OCI-LY1 (cell line): ENCODE results near the gene MAGEA11.

Experiments
- H2AFZ ChIP-seq: fragments of 200-600 bp; sonication (generic), shearing (Covaris generic); 2 replicates; pipeline ENCODE4 v1.6.0; 2014; ENCODE audit warnings: antibody characterized with exemption, mild to moderate bottlenecking, low read length
- H3F3A ChIP-seq: fragments of 200-600 bp; sonication (generic), shearing (Covaris generic); 2 replicates; pipeline ENCODE4 v1.6.0; 2014; ENCODE audit warnings: mild to moderate bottlenecking, antibody characterized with exemption, low read length, moderate library complexity; ENCODE audit not compliant: insufficient read depth
- H3K27ac ChIP-seq: fragments of 200-600 bp; sonication (generic); 2 replicates; pipeline ENCODE4 v1.5.1; 2014; ENCODE audit warnings: low read length, mixed run types, mild to moderate bottlenecking, low read depth; ENCODE audit not compliant: poor library complexity, severe bottlenecking
- H3K27me3 ChIP-seq: fragments of 200-600 bp; sonication (generic); 2 replicates; pipeline ENCODE4 v1.6.0; 2014; ENCODE audit warnings: antibody characterized with exemption, mild to moderate bottlenecking, low read length, moderate library complexity; ENCODE audit not compliant: insufficient read depth
- H3K36me3 ChIP-seq: fragments of 200-600 bp; sonication (generic); 2 replicates; pipeline ENCODE4 v1.6.1; 2014; ENCODE audit warnings: mild to moderate bottlenecking, antibody characterized with exemption, low read length, moderate library complexity, mixed read lengths; ENCODE audit not compliant: insufficient read depth
- H3K4me1 ChIP-seq: fragments of 200-600 bp; sonication (generic); 2 replicates; pipeline ENCODE4 v1.5.1; 2014; ENCODE audit warnings: mild to moderate bottlenecking, low read length, moderate library complexity; ENCODE audit not compliant: insufficient read depth, severe bottlenecking
- H3K4me2 ChIP-seq: fragments of 200-600 bp; sonication (generic), shearing (Covaris generic); 2 replicates; pipeline ENCODE4 v1.6.1; 2014; ENCODE audit warnings: low read length
- H3K4me3 ChIP-seq: fragments of 200-600 bp; sonication (generic); 2 replicates; pipeline ENCODE4 v1.5.1; 2014; ENCODE audit warnings: low read length, low read depth, mild to moderate bottlenecking, mixed read lengths; ENCODE audit not compliant: poor library complexity, severe bottlenecking
- H3K79me2 ChIP-seq: fragments of 200-600 bp; shearing (Covaris generic); 2 replicates; pipeline ENCODE4 v1.6.1; 2016; ENCODE audit warnings: mixed run types, low read length, mixed read lengths; ENCODE audit not compliant: insufficient read depth
- H3K9ac ChIP-seq: fragments of 200-600 bp; sonication (generic), shearing (Covaris generic); 2 replicates; pipeline ENCODE4 v1.6.1; 2014; ENCODE audit warnings: mild to moderate bottlenecking, low read length, mixed read lengths
- H3K9me2 ChIP-seq: fragments of 200-600 bp; sonication (generic), shearing (Covaris generic); 2 replicates; pipeline ENCODE4 v1.6.1; 2014; ENCODE audit warnings: low read depth, mild to moderate bottlenecking, low read length, mixed read lengths
- H3K9me3 ChIP-seq: fragments of 200-600 bp; shearing (Covaris generic); 2 replicates; pipeline ENCODE4 v1.6.1; 2014; ENCODE audit warnings: low read length, mixed read lengths
- H4K20me1 ChIP-seq: fragments of 200-600 bp; sonication (generic), shearing (Covaris generic); 2 replicates; pipeline ENCODE4 v1.6.0; 2016; ENCODE audit warnings: mild to moderate bottlenecking, low read length; ENCODE audit not compliant: insufficient read depth
- EZH2 ChIP-seq: fragments of 200-600 bp; sonication (generic), shearing (Covaris generic); IDR thresholded peaks from 2 replicates; pipeline ENCODE4 v1.8.0; 2017; ENCODE audit warnings: borderline replicate concordance, mixed run types, mild to moderate bottlenecking, antibody characterized with exemption, low read length, moderate library complexity, mixed read lengths
- TF ChIP-seq, protein P1 (sequence below): fragments of 200-600 bp; sonication (generic), shearing (Covaris generic); IDR thresholded peaks from 2 replicates; pipeline ENCODE4 v1.5.1; 2017; ENCODE audit warnings: mild to moderate bottlenecking, antibody characterized with exemption, low read length, moderate library complexity, mixed read lengths

MAGEA11 gene

GRCh38 chrX:149715468-149715867 is 3.6 kb downstream of the MAGEA11 start:
- H3K4me3 ChIP-seq, result no peak overlapping the region
- no peaks in the 10 kb centered on the region for H3K9me3 ChIP-seq
- H3K9me2 ChIP-seq, result no peaks in the 10 kb centered on the region
- H3K27me3 ChIP-seq, result no peaks in the 10 kb centered on the region
- no peak overlapping the region for H2AFZ ChIP-seq
- H3K9ac ChIP-seq, result no peak overlapping the region
- no peaks in the 10 kb centered on the region for H4K20me1 ChIP-seq
- no peaks in the 10 kb centered on the region for H3K36me3 ChIP-seq
- H3K4me2 ChIP-seq, result no peak overlapping the region
- no peaks in the 10 kb centered on the region for H3K4me1 ChIP-seq
- no peak overlapping the region for H3K27ac ChIP-seq
- TF ChIP-seq EZH2, result no peak
- TF ChIP-seq, protein P1, sequence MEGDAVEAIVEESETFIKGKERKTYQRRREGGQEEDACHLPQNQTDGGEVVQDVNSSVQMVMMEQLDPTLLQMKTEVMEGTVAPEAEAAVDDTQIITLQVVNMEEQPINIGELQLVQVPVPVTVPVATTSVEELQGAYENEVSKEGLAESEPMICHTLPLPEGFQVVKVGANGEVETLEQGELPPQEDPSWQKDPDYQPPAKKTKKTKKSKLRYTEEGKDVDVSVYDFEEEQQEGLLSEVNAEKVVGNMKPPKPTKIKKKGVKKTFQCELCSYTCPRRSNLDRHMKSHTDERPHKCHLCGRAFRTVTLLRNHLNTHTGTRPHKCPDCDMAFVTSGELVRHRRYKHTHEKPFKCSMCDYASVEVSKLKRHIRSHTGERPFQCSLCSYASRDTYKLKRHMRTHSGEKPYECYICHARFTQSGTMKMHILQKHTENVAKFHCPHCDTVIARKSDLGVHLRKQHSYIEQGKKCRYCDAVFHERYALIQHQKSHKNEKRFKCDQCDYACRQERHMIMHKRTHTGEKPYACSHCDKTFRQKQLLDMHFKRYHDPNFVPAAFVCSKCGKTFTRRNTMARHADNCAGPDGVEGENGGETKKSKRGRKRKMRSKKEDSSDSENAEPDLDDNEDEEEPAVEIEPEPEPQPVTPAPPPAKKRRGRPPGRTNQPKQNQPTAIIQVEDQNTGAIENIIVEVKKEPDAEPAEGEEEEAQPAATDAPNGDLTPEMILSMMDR, result no peak
- H3F3A ChIP-seq, result no peaks in the 10 kb centered on the region
- H3K79me2 ChIP-seq, result no peaks in the 10 kb centered on the region

DNA sequence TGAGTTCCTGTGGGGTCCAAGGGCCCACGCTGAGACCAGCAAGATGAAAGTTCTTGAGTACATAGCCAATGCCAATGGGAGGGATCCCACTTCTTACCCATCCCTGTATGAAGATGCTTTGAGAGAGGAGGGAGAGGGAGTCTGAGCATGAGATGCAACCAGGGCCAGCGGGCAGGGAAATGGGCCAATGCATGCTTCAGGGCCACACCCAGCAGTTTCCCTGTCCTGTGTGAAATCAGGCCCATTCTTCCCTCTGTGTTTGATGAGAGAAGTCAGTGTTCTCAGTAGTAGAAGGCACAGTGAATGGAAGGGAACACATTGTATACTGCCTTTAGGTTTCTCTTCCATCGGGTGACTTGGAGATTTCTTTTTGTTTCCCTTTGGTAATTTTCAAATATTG is 4.8 kb downstream of the MAGEA11 start:
- H3K9me2 ChIP-seq, result no peaks in the 10 kb centered on the region
- no peak overlapping the region for H3K9ac ChIP-seq
- no peaks in the 10 kb centered on the region for H3K9me3 ChIP-seq
- H3K4me1 ChIP-seq, result no peaks in the 10 kb centered on the region
- H3F3A ChIP-seq, result no peaks in the 10 kb centered on the region
- H3K27me3 ChIP-seq, result no peaks in the 10 kb centered on the region
- no peaks in the 10 kb centered on the region for H3K79me2 ChIP-seq
- H4K20me1 ChIP-seq, result no peaks in the 10 kb centered on the region
- TF ChIP-seq, protein P1, result no peak
- no peak for TF ChIP-seq EZH2
- H3K4me2 ChIP-seq, result no peak overlapping the region
- H2AFZ ChIP-seq, result no peak overlapping the region
- no peaks in the 10 kb centered on the region for H3K36me3 ChIP-seq
- no peak overlapping the region for H3K27ac ChIP-seq
- H3K4me3 ChIP-seq, result no peak overlapping the region

GRCh38 chrX:149717803-149718202 is 5.9 kb downstream of the MAGEA11 start:
- Histone ChIP-seq H3F3A (no peaks in the 10 kb centered on the region), H3K4me3 (no peak overlapping the region), H3K9me2 (no peaks in the 10 kb centered on the region), H3K4me1 (no peaks in the 10 kb centered on the region), H3K4me2 (no peak overlapping the region), H2AFZ (no peak overlapping the region), H3K9ac (no peak overlapping the region), H3K36me3 (no peaks in the 10 kb centered on the region), H3K79me2 (no peaks in the 10 kb centered on the region), H3K27ac (no peak overlapping the region), H3K27me3 (no peaks in the 10 kb centered on the region), H3K9me3 (no peaks in the 10 kb centered on the region), H4K20me1 (no peaks in the 10 kb centered on the region)
- TF ChIP-seq, protein P1, result no peak
- no peak for TF ChIP-seq EZH2
